NCI-H524 treated with DMSO at 0.1 percent for 48 hours (cell line): ENCODE results near the gene ALAD.

Experiments used
- DNase-seq: peaks from one replicate; lab custom pipeline; 2025; lab: John Stamatoyannopoulos, UW

The ALAD gene

GRCh38 chr9:113349066-113349444, 52.0 kb downstream of the ALAD start:
- DNase-seq: no peak

- DNase-seq: no peak
These were observed 52.6 kb downstream of the ALAD start for GRCh38 chr9:113348437-113348836.

- DNase-seq: no peak
These were observed 55.4 kb downstream of the ALAD start for GRCh38 chr9:113345671-113346070.

- no peak for DNase-seq
These were observed 55.9 kb downstream of the ALAD start for GRCh38 chr9:113345190-113345589.

- peak; percentile 75 for DNase-seq
These were observed 57.3 kb downstream of the ALAD start for GRCh38 chr9:113343732-113344231.

GRCh38 chr9:113341712-113342410, 59.2 kb downstream of the ALAD start:
- DNase-seq: no peak

- peak; percentile 40 for DNase-seq
These were observed 60.9 kb downstream of the ALAD start, which contains the start of gene WDR31 for GRCh38 chr9:113340011-113340699. TSS of gene WDR31 (minus strand) at chr9:113340275. CDS start at chr9:113332022, 8,253 bp downstream.

GRCh38 chr9:113337714-113338113, 63.4 kb downstream of the ALAD start:
- no peak for DNase-seq
